Endodermal cell (in vitro differentiated cells): ENCODE results near the gene SSBP2. TPM values are rescaled to one million over a fixed set of nuclear protein-coding genes. Genes with fewer than 3 reads are reported as not detected.

Experiments used
- DNase-seq: peaks from one replicate; pipeline ENCODE4 v3.0.0-alpha.2; 2017
- H3K27ac ChIP-seq: 2 replicates; pipeline ENCODE4 v1.5.1; 2013; ENCODE audit warnings: mild to moderate bottlenecking, low read depth, low read length, moderate library complexity
- H3K27me3 ChIP-seq: 2 replicates; pipeline ENCODE4 v1.6.1; 2013; ENCODE audit warnings: mild to moderate bottlenecking, low read length, moderate library complexity; ENCODE audit not compliant: insufficient read depth, control insufficient read depth, poor library complexity, severe bottlenecking
- H3K36me3 ChIP-seq: 2 replicates; pipeline ENCODE4 v1.7.0; 2013; ENCODE audit warnings: mild to moderate bottlenecking, low read length, moderate library complexity; ENCODE audit not compliant: control insufficient read depth, insufficient read depth
- H3K4me1 ChIP-seq: one replicate; pipeline ENCODE4 v1.7.0; 2013; ENCODE audit warnings: low read length; ENCODE audit not compliant: control insufficient read depth, insufficient read depth
- H3K4me3 ChIP-seq: 2 replicates; pipeline ENCODE4 v1.5.1; 2013; ENCODE audit warnings: mild to moderate bottlenecking, low read length, moderate library complexity
- H3K9ac ChIP-seq: 2 replicates; pipeline ENCODE4 v1.6.1; 2013; ENCODE audit warnings: mild to moderate bottlenecking, low read length, moderate library complexity; ENCODE audit not compliant: poor library complexity, severe bottlenecking; ENCODE audit errors: extremely low read depth
- H3K9me3 ChIP-seq: 2 replicates; pipeline ENCODE4 v1.6.1; 2013; ENCODE audit warnings: mild to moderate bottlenecking, low read length, moderate library complexity; ENCODE audit not compliant: control insufficient read depth
- H3K27ac Mint-ChIP-seq: 2 replicates; pipeline ENCODE4 v1.8.0; 2020; ENCODE audit warnings: mixed read lengths
- H3K27me3 Mint-ChIP-seq: 2 replicates; pipeline ENCODE4 v1.8.0; 2021; ENCODE audit warnings: mild to moderate bottlenecking, mixed read lengths; ENCODE audit not compliant: insufficient read depth
- H3K36me3 Mint-ChIP-seq: 2 replicates; pipeline ENCODE4 v1.8.0; 2020; ENCODE audit warnings: low read depth, mixed read lengths
- H3K4me1 Mint-ChIP-seq: 2 replicates; pipeline ENCODE4 v1.8.0; 2020; ENCODE audit warnings: mixed read lengths
- H3K4me3 Mint-ChIP-seq: 2 replicates; pipeline ENCODE4 v1.8.0; 2020; ENCODE audit warnings: mild to moderate bottlenecking, moderate library complexity, mixed read lengths
- H3K9me3 Mint-ChIP-seq: 2 replicates; pipeline ENCODE4 v1.8.0; 2020; ENCODE audit warnings: mild to moderate bottlenecking, mixed read lengths
- WGBS, 2 experiments: methylation state at CpG; one replicate each; pipeline versions ENCODE4 v1.1.5 to v1.1.7; 2013; ENCODE audit warnings: missing lambda C conversion rate in 2 of 2, mixed read lengths in 1 of 2; ENCODE audit not compliant: insufficient coverage in 1 of 2, insufficient read length in 1 of 2; 5-methylcytosine and 5-hydroxymethylcytosine counted together
- total RNA-seq, 2 donors: library from RNA; stranded (reverse); fragmentation: NEBNext Ultra II Directional in 1 of 2; extraction: Animal tissue kit (Norgen Biotek cat#: 25700) in 1 of 2; gene quantifications; 2 replicates in 1 of 2; 3 replicates in 1 of 2; pipeline ENCODE4 v1.2.1, GENCODE V29; 2021
- TF ChIP-seq, protein P1 (sequence below): fragments of 200-600 bp; sonication (generic); conservative IDR thresholded peaks from 2 replicates; pipeline ENCODE4 v1.5.0; 2021; ENCODE audit warnings: antibody characterized with exemption, mild to moderate bottlenecking

SSBP2 gene
- total RNA-seq, 2 donors from 2014 or later, result 27.5 to 30.2 TPM

DNA sequence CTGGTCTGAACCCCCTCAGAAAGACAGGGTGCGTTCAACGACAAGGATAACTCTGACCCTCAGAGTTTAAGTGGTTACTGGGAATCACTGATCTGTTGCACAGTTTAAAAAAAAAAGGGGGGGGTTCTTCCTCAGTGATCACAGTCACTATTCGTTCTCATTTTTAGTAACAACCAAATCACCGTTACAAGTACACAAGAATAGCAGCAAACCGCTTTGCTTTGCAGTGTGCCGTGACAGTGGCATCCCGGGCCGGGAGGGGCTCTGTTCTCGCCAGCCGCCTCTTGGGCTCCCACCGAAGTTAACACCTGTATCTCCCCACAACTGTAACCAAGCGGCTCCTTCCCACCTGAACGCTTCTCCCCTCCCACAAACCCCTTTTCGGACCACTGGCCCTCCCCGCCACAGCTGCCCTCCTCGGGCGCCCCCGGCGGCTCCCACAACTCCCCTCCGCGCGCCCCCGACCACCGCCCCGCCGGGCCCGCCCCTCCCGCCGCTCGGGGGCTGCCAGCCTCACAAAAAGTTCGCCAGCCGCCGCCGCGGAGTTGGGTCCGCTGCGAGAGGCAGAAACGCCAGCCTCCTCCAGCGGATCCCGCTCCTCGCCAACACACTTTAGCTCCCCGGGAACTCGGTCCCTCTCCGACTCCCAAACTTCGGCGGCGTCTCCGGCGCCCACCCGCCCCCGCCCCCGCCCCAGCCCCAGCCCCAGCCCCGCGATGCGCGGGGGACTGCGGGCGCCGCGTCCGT is 1.2 kb downstream of the SSBP2 start:
- Histone ChIP-seq H3K9me3 (no peaks in the 10 kb centered on the region), H3K9ac (no peak overlapping the region), H3K4me3 (peak overlapping the region; percentile 78), H3K36me3 (no peaks in the 10 kb centered on the region), H3K4me1 (peaks cover 3% of the 10 kb centered on the region), H3K27me3 (peaks cover 17% of the 10 kb centered on the region), H3K27ac (no peak overlapping the region)
- TF ChIP-seq, protein P1, sequence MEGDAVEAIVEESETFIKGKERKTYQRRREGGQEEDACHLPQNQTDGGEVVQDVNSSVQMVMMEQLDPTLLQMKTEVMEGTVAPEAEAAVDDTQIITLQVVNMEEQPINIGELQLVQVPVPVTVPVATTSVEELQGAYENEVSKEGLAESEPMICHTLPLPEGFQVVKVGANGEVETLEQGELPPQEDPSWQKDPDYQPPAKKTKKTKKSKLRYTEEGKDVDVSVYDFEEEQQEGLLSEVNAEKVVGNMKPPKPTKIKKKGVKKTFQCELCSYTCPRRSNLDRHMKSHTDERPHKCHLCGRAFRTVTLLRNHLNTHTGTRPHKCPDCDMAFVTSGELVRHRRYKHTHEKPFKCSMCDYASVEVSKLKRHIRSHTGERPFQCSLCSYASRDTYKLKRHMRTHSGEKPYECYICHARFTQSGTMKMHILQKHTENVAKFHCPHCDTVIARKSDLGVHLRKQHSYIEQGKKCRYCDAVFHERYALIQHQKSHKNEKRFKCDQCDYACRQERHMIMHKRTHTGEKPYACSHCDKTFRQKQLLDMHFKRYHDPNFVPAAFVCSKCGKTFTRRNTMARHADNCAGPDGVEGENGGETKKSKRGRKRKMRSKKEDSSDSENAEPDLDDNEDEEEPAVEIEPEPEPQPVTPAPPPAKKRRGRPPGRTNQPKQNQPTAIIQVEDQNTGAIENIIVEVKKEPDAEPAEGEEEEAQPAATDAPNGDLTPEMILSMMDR, result peak; percentile 17
- peak; percentile 84 for DNase-seq
- 1% methylated on average over 20 to 60 of the region's 61 CpGs for WGBS, 2 experiments
- peak overlapping the region; percentile 85 for H3K4me3 Mint-ChIP-seq
- no peaks in the 10 kb centered on the region for H3K9me3 Mint-ChIP-seq
- H3K36me3 Mint-ChIP-seq, result no peaks in the 10 kb centered on the region
- H3K27me3 Mint-ChIP-seq, result peaks cover 20% of the 10 kb centered on the region
- no peak overlapping the region for H3K27ac Mint-ChIP-seq
- peaks cover 20% of the 10 kb centered on the region for H3K4me1 Mint-ChIP-seq

GRCh38 chr5:81749192-81749560 is 1.7 kb downstream of the SSBP2 start:
- TF ChIP-seq, protein P1, result no peak
- Histone ChIP-seq H3K4me1 (peaks cover 3% of the 10 kb centered on the region), H3K27me3 (peaks cover 17% of the 10 kb centered on the region), H3K4me3 (peak overlapping the region; percentile 78), H3K9me3 (no peaks in the 10 kb centered on the region), H3K27ac (no peak overlapping the region), H3K9ac (no peak overlapping the region), H3K36me3 (no peaks in the 10 kb centered on the region)
- 43 to 61% methylated on average over 6 of the region's 6 CpGs for WGBS, 2 experiments
- Mint-ChIP-seq H3K4me1 (peaks cover 17% of the 10 kb centered on the region), H3K27ac (no peak overlapping the region), H3K4me3 (peak overlapping the region; percentile 85), H3K27me3 (peaks cover 20% of the 10 kb centered on the region), H3K9me3 (no peaks in the 10 kb centered on the region), H3K36me3 (no peaks in the 10 kb centered on the region)
- DNase-seq, result no peak

DNA sequence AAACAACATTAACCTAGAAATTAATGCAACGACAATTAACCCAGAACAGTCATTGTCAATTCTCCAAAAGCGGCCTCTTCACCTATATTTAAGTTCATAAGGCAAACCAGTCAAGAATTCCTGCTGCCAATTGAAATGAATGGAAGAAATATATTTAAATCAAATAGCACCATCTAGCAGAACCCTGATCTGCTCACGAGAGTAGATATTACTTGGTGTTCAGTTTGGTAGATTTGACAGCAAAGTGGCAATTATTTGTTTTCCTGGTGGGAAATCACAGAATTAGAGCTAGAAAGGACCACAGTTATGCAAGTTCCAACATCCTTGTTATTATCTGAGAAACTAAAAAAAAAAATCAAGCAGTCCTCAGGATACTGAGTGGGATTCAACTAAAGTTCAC is 2.3 kb downstream of the SSBP2 start:
- H3K9me3 Mint-ChIP-seq, result no peaks in the 10 kb centered on the region

More for the DNA sequence above, 2.3 kb downstream of the SSBP2 start:
- no peaks in the 10 kb centered on the region for H3K9me3 ChIP-seq
- no peak for DNase-seq
- H3K4me1 ChIP-seq, result peaks cover 3% of the 10 kb centered on the region
- H3K36me3 Mint-ChIP-seq, result no peaks in the 10 kb centered on the region
- no peak overlapping the region for H3K4me3 ChIP-seq
- no peak overlapping the region for H3K27ac Mint-ChIP-seq
- H3K9ac ChIP-seq, result no peak overlapping the region
- no peak overlapping the region for H3K27ac ChIP-seq
- H3K27me3 Mint-ChIP-seq, result peaks cover 20% of the 10 kb centered on the region
- H3K27me3 ChIP-seq, result peaks cover 17% of the 10 kb centered on the region
- TF ChIP-seq, protein P1, result no peak
- no peaks in the 10 kb centered on the region for H3K36me3 ChIP-seq
- H3K4me3 Mint-ChIP-seq, result no peak overlapping the region
- 93% methylated on average over 3 of the region's 3 CpGs; no CpG with 5 or more reads in 1 of the 2 experiments for WGBS, 2 experiments
- peaks cover 18% of the 10 kb centered on the region for H3K4me1 Mint-ChIP-seq
